Stimulated activated naive CD8-positive, alpha-beta T cell treated with anti-CD3 and anti-CD28 coated beads, Interleukin-15, Interleukin-2, amounts not matched to agents 100 ng/mL and 50 ng/mL, for 24 hours (primary cell): Measurements from ENCODE around the gene TTC33.

Experiments
- H3K27ac Mint-ChIP-seq: one replicate; pipeline ENCODE4 v1.8.0; 2021; ENCODE audit warnings: mild to moderate bottlenecking, mixed read lengths
- H3K27me3 Mint-ChIP-seq: one replicate; pipeline ENCODE4 v1.8.0; 2021; ENCODE audit warnings: mixed read lengths
- H3K36me3 Mint-ChIP-seq: one replicate; pipeline ENCODE4 v1.8.0; 2021; ENCODE audit warnings: low read depth, mixed read lengths
- H3K4me1 Mint-ChIP-seq: one replicate; pipeline ENCODE4 v1.8.0; 2021; ENCODE audit warnings: low read depth, mixed read lengths
- H3K4me3 Mint-ChIP-seq: one replicate; pipeline ENCODE4 v1.8.0; 2021; ENCODE audit warnings: mild to moderate bottlenecking, mixed read lengths
- H3K9me3 Mint-ChIP-seq: one replicate; pipeline ENCODE4 v1.8.0; 2021; ENCODE audit warnings: mixed read lengths

The TTC33 gene

DNA sequence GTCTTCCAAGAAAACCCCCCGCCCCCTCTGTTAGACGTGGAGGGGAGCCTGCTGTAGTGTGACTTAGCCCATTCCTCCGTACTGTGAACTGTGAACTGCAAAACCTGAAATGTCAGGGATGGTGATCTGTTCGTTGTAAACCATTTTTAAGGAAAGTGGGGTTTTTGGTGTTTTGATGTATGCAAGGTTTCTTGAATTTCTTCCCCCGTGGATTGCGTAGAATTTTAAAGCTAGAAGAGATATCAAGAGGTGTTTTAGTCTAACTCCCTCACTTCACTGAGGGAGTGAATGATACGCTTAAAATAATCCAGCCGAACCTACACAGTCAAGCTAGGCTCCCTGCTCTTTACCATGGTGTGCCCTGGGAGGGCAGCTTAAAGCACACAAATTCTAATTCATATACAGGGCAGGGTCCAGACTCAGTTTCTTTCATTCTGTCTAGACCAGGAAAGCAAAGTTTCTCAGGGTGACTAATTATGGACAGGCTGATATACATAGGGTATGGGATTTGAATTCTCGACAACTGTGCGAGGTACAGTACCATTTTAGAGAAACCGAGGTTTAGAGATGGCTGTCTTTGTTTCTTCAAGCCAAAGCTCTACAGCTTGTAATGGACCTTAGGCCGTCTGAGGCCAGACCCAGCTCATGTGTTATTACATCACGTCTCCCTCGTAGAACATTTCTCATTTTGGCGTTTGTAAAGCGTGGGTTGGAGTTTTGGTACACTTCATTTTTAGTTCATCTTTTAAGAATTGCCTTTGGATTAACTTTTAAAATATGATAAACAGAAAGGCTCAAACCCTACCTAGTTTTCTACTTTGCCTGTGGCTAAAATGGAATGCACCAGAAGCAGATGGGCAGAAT is 73.4 kb downstream of the TTC33 start:
- Mint-ChIP-seq H3K27ac (peak overlapping the region; percentile 99), H3K9me3 (no peaks in the 10 kb centered on the region), H3K36me3 (peaks cover 68% of the 10 kb centered on the region), H3K4me3 (peak overlapping the region; percentile 97), H3K4me1 (peaks cover 49% of the 10 kb centered on the region), H3K27me3 (no peaks in the 10 kb centered on the region)

DNA sequence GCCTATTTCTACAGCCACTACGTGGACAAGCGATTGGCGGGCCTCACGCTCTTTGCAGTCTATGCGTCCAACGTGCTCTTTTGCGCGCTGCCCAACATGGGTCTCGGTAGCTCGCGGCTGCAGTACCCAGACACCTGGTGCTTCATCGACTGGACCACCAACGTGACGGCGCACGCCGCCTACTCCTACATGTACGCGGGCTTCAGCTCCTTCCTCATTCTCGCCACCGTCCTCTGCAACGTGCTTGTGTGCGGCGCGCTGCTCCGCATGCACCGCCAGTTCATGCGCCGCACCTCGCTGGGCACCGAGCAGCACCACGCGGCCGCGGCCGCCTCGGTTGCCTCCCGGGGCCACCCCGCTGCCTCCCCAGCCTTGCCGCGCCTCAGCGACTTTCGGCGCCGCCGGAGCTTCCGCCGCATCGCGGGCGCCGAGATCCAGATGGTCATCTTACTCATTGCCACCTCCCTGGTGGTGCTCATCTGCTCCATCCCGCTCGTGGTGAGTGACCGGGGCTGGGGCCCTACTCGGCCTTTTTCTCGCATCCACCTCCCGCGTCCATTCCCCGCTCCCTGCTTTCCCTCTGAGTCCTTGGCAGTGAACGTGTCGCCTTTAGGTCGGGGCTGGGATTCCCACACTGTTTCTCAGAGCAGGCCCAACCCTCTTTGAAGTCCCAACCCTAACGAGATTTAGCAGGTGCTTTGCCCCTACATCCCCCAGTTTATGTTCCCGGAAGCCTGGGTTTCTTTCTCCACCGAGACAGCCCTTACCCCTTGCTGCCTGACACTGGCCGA is 74.2 kb downstream of the TTC33 start:
- H3K9me3 Mint-ChIP-seq = no peaks in the 10 kb centered on the region
- H3K27me3 Mint-ChIP-seq = no peaks in the 10 kb centered on the region
- peaks cover 51% of the 10 kb centered on the region for H3K4me1 Mint-ChIP-seq
- H3K4me3 Mint-ChIP-seq = peak overlapping the region; percentile 97
- H3K27ac Mint-ChIP-seq = peak overlapping the region; percentile 99
- peaks cover 62% of the 10 kb centered on the region for H3K36me3 Mint-ChIP-seq

DNA sequence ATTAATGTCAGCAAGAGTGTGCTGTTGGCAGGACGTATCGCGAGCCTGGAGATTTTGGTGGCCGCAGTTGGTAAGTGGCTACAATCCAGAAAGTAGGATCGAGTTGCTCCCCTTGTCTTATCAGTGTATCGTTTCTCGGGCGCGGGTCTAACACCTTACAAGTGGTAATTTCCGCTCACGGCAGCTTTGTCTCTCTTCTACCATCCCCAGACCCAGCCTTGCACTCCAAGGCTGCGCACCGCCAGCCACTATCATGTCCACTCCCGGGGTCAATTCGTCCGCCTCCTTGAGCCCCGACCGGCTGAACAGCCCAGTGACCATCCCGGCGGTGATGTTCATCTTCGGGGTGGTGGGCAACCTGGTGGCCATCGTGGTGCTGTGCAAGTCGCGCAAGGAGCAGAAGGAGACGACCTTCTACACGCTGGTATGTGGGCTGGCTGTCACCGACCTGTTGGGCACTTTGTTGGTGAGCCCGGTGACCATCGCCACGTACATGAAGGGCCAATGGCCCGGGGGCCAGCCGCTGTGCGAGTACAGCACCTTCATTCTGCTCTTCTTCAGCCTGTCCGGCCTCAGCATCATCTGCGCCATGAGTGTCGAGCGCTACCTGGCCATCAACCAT is 74.9 kb downstream of the TTC33 start:
- Mint-ChIP-seq H3K36me3 (peaks cover 55% of the 10 kb centered on the region), H3K27me3 (no peaks in the 10 kb centered on the region), H3K9me3 (no peaks in the 10 kb centered on the region), H3K4me1 (peaks cover 51% of the 10 kb centered on the region), H3K4me3 (peak overlapping the region; percentile 97), H3K27ac (peak overlapping the region; percentile 99)

DNA sequence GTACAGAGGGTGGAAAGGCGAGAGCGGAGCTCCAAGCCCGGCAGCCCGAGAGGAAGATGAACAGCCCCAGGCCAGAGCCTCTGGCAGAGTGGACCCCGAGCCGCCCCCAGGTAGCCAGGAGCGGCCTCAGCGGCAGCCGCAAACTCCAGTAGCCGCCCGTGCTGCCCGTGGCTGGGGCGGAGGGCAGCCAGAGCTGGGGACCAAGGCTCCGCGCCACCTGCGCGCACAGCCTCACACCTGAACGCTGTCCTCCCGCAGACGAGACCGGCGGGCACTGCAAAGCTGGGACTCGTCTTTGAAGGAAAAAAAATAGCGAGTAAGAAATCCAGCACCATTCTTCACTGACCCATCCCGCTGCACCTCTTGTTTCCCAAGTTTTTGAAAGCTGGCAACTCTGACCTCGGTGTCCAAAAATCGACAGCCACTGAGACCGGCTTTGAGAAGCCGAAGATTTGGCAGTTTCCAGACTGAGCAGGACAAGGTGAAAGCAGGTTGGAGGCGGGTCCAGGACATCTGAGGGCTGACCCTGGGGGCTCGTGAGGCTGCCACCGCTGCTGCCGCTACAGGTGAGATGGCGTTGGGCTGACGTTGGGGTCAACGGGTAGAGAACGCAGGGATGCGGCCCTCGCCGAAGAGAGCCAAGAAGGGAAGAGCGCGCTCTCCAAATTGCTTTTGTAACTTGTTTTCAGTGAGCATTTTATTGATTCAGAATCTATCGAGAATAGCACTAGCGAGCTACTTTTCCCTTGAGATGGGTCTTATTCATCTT is 75.7 kb downstream of the TTC33 start, which contains the start of gene PTGER4:
TSS of gene PTGER4 (plus strand) at position 3 of the 769 bp plus-strand sequence. CDS start 1,079 bp downstream, outside the sequence.
- Mint-ChIP-seq H3K9me3 (no peaks in the 10 kb centered on the region), H3K36me3 (peaks cover 47% of the 10 kb centered on the region), H3K27me3 (no peaks in the 10 kb centered on the region), H3K4me3 (peak within 1 kb of the TSS; percentile 97), H3K27ac (peak within 1 kb of the TSS; percentile 99), H3K4me1 (peaks cover 51% of the 10 kb centered on the region)

DNA sequence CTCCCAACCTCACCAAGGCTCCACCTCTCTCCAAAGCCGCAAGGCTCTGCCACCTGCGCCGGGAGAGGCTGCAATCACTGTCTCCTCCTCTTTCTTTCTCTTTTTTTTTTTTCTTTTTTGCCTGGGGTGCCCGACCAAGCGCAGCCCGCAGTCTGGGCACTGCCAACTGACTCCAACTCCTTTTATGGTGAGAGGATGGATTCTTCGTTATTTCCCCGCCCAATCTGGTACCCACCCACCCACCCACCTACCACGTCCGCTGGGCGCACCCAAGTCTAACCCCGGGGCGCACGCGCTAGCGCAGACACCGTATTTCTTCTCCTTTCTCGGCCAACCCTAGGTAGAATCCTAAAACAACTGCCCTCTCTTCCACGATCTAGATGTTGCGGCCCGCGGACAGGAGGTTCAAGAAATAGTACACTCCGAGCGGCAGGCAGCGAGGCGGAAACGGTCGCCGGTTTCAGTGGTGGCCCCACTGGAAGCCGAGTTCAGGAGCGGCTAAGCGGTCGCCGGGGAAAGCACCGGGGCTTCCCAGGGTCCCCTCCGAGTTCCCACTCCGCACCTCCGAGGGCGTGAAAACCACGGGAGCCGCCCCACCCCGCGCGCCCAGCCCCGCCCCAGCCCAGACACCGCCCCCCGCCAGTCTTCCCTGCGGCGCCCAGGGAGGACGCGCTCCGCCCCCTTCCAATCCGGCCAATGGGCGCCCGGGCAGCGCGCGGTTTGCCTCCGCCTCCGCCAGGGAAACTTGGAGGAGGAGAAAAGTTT is 76.4 kb downstream of the TTC33 start:
- H3K36me3 Mint-ChIP-seq = peaks cover 42% of the 10 kb centered on the region
- H3K4me1 Mint-ChIP-seq = peaks cover 57% of the 10 kb centered on the region
- H3K27me3 Mint-ChIP-seq = no peaks in the 10 kb centered on the region
- H3K9me3 Mint-ChIP-seq = no peaks in the 10 kb centered on the region
- H3K27ac Mint-ChIP-seq = peak overlapping the region; percentile 99
- H3K4me3 Mint-ChIP-seq = peak overlapping the region; percentile 97

DNA sequence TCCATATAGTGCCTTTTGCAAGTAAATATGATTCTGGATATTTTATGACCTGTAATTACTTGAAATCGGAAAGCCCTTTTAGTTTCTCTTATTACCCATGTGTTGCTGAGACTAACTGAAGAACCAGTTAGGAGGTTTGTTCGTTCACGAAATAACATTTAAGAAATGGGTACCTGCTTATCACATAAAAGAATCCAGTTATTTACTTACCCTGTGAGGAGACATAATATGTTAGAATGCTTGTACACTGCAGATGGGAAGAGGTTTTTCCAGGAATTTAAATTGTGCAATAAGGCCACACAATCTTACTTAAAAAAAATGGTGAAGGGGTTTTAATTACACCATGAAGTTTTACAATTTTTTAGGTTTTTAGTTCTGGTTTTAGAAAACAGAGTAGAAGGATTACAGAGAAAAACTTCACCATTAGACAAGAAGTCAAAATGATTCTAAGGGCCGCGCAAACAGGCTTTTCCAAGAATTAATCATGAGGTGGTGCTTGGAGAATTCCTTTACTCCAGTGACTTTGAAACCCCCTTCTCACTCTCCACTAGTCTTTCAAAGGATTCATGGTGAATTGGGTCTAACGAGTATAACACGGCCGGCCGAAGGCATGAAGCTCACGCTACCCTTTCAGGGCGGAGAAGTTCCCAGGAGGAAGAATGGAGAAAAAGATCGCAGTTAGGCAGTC is 77.2 kb downstream of the TTC33 start:
- peaks cover 59% of the 10 kb centered on the region for H3K4me1 Mint-ChIP-seq
- H3K36me3 Mint-ChIP-seq = peaks cover 34% of the 10 kb centered on the region
- H3K9me3 Mint-ChIP-seq = no peaks in the 10 kb centered on the region
- H3K27ac Mint-ChIP-seq = peak overlapping the region; percentile 99
- H3K27me3 Mint-ChIP-seq = no peaks in the 10 kb centered on the region
- H3K4me3 Mint-ChIP-seq = peak overlapping the region; percentile 97

DNA sequence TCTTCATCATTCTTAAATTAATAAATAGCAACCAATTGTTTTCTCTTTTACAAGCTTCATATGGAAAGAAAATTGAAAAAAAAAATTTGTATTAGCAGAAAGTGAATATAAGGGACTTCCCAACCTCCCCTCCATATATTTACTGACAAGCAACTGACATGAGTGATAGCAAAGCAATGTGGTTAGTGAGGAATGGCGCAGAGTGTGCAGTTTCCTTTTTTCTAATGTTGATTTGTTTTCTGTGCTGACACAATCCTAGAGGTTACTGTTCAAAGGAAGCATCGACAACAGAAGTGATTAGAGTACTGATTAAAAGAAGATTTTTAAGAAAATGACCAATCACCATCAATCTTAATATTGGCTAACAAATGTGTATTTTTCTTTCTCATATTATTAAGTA is 77.7 kb downstream of the TTC33 start:
- Mint-ChIP-seq H3K4me1 (peaks cover 59% of the 10 kb centered on the region), H3K36me3 (peaks cover 29% of the 10 kb centered on the region), H3K9me3 (no peaks in the 10 kb centered on the region), H3K27ac (no peak overlapping the region), H3K27me3 (no peaks in the 10 kb centered on the region), H3K4me3 (peak overlapping the region; percentile 97)

DNA sequence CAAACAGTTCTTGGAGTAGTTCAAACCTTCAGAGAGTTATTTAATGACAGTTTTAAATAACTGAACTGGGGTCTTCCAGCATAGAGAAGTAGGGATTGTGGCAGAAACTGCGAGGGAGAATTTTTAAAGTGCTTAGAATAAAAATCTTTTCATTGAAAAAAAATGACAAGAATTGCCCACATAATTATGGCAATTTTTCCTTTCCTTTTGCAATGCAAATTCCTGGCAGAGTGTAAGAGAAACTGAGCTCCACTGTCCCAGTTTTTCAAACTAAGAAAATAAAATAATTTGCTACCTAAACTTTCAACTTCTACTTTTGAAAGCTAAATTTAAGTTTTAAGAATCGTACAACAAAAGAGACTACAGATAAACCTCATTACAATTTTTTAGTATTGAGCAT is 78.3 kb downstream of the TTC33 start:
- Mint-ChIP-seq H3K4me3 (peak overlapping the region; percentile 16), H3K27me3 (no peaks in the 10 kb centered on the region), H3K36me3 (peaks cover 23% of the 10 kb centered on the region), H3K9me3 (no peaks in the 10 kb centered on the region), H3K27ac (no peak overlapping the region), H3K4me1 (peaks cover 64% of the 10 kb centered on the region)

DNA sequence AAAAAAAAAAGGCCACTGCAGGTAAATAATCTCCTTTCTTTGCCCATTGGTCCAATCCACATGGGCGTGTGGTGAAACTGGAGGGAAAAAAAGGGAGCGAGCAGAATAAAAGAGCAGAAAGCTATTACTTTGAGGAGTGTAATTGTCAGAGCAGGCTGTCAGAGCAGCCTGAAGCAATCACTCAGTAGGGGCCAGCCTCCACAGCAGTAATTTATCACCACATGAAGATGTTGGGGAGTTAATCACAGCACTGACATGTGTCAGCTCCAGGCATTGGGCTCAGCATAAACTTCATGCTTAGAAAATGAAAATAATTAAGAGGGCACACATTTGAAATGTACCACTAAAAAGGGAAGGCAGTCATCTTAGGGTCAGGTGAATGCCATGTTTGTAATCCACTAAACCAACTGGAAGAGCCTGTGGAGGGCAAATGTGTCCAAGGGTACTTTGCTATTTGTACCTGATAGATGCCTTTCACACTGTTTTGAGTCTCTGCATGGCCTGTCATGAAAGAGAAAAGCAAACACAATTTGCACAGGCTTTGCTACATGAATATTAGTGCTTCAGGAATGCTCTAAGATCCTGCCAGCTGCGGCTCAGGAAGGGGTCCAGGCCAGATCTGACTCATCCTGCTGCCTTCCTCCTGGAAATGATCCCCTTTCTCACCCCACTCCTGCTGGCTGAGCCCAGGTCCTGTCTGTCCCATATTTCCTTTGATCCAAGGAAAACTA is 79.0 kb downstream of the TTC33 start:
- Mint-ChIP-seq H3K9me3 (no peaks in the 10 kb centered on the region), H3K4me1 (peaks cover 68% of the 10 kb centered on the region), H3K4me3 (peak overlapping the region; percentile 47), H3K36me3 (peaks cover 16% of the 10 kb centered on the region), H3K27me3 (no peaks in the 10 kb centered on the region), H3K27ac (peak overlapping the region; percentile 72)

DNA sequence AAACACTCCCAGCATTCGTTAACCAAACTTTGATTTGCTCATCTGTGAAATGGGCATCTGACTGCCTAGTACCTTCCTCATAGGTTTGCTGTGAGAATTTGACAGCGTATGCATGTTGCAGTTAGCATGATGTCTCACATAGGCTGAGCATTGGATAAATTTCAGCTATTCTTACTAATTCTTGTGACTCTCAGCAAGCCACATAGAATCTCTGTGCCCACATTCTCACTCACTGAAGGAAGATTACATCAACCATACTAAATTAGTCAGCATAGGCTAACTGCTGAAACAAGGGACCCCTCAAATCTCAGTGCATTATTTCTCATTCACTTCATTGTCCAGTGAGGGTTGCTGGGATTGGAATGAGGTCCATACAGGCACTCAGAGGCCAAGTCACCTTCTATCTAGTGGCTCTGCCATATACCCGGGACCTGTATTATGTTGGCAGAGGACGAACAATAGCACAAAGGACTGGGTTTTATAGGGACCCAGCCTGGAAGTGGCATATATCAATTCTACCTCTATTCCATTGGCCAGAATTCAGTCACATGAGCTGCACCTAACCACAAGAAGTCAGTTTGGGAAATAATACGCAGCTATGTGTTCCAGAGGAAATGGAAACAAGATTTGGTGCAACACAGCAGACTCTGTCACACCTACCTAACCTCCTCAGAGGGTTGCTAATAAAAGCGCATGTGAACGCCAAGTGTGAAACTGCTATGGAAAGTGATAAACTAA is 80.2 kb downstream of the TTC33 start:
- H3K27ac Mint-ChIP-seq = peak overlapping the region; percentile 93
- no peaks in the 10 kb centered on the region for H3K27me3 Mint-ChIP-seq
- H3K36me3 Mint-ChIP-seq = peaks cover 4% of the 10 kb centered on the region
- peaks cover 76% of the 10 kb centered on the region for H3K4me1 Mint-ChIP-seq
- peak overlapping the region; percentile 67 for H3K4me3 Mint-ChIP-seq
- no peaks in the 10 kb centered on the region for H3K9me3 Mint-ChIP-seq

DNA sequence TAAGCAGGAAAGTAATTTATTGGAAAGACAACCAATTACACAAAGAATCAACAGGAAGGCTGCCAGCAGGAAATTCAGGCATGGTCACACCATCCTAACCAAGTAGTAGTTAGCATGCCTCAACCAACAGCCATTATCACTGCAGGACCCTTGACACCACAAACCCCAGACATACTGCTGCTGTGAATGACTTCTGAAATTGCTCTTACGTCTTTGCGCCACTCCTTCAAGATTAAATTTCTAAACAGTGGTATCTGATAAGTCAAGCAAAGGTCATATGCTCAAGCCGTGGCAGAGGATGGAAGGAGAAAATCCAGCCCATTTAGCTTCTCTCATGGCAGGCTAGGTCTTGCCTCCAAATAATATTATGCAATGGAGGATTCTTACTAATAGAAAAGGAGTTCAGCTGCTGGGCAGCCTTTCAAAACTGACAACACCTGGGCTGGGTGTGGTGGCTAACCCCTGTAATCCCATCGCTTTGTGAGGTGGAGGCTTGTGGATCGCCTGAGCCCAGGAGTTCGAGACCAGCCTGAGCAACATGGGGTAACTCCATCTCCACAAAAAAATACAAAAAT is 81.0 kb downstream of the TTC33 start:
- H3K4me1 Mint-ChIP-seq = peaks cover 85% of the 10 kb centered on the region
- H3K27me3 Mint-ChIP-seq = no peaks in the 10 kb centered on the region
- H3K4me3 Mint-ChIP-seq = no peak overlapping the region
- no peaks in the 10 kb centered on the region for H3K9me3 Mint-ChIP-seq
- peak overlapping the region; percentile 13 for H3K27ac Mint-ChIP-seq
- no peaks in the 10 kb centered on the region for H3K36me3 Mint-ChIP-seq

DNA sequence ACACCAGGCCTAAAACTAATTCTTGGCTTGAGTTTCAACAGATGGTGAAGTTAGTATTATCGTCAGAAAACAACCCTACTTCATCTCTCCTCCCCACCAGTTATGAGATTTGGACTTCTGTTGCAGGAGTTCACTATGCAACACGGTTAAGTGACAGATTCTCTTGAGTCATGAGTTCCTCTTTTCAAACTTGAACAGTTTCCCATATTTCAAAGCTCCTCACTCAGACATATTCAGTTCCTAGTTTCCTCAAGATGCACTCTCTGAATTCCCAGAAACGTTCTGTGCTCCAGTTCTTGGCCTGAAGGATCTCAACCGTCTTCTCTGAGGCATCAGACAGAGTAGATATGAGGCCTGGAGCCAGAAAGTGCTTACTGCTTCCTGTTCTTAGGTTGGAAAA is 83.3 kb downstream of the TTC33 start:
- Mint-ChIP-seq H3K4me1 (peaks cover 81% of the 10 kb centered on the region), H3K27me3 (no peaks in the 10 kb centered on the region), H3K9me3 (no peaks in the 10 kb centered on the region), H3K36me3 (no peaks in the 10 kb centered on the region), H3K4me3 (no peak overlapping the region), H3K27ac (no peak overlapping the region)
